Muscle layer of duodenum (tissue), 2 donors: Measurements from ENCODE around the gene ELMO1.

ENCODE experiments used
- H3K27ac ChIP-seq: one replicate; pipeline ENCODE4 v1.7.0; 2013; ENCODE audit warnings: mild to moderate bottlenecking, low read length
- H3K27me3 ChIP-seq: one replicate; pipeline ENCODE4 v1.7.0; 2013; ENCODE audit warnings: low read depth, mild to moderate bottlenecking, control low read depth, low read length
- H3K36me3 ChIP-seq, 2 donors: one replicate each; pipeline ENCODE4 v1.7.0; 2013; ENCODE audit warnings: low read length in 2 of 2, control low read depth in 1 of 2, mild to moderate bottlenecking in 1 of 2; ENCODE audit not compliant: insufficient read depth in 2 of 2, control insufficient read depth in 1 of 2
- H3K4me1 ChIP-seq, 2 donors: one replicate each; pipeline ENCODE4 v1.7.0; 2013; ENCODE audit warnings: low read length in 2 of 2, mild to moderate bottlenecking in 2 of 2, control low read depth in 1 of 2, moderate library complexity in 1 of 2; ENCODE audit not compliant: insufficient read depth in 2 of 2, control insufficient read depth in 1 of 2
- H3K4me3 ChIP-seq, 2 donors: one replicate each; pipeline ENCODE4 v1.7.0; 2013; ENCODE audit warnings: low read length in 2 of 2, low read depth in 1 of 2, mild to moderate bottlenecking in 1 of 2
- H3K9me3 ChIP-seq, 2 donors: one replicate each; pipeline ENCODE4 v1.7.0; 2013; ENCODE audit warnings: low read length in 2 of 2, control low read depth in 1 of 2, mild to moderate bottlenecking in 1 of 2; ENCODE audit not compliant: control insufficient read depth in 1 of 2
- donor health status: healthy.

The ELMO1 gene

DNA sequence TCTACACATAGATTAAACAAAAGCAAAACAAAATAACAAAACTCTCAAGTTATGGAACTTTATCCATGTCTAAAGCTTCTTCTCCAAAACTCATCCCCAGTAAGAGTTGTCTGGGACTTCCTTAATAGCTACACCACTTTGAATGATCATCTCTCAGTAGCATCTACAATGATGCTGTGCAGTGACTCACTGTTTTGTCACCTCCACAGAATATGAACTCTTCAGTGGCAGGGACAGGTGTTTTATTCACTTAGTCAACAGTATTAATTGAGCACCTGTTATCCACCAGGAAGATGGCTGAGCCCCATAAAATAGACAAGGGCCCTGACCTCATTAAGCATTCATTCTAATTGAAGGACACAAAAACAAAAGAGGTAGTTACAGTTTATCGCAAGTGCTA lies 350.7 kb downstream of the ELMO1 start:
- H3K27ac ChIP-seq: no peak overlapping the region
- H3K4me1 ChIP-seq: peaks cover 0 to 7% of the 10 kb centered on the region in 2 donors
- no peak overlapping the region for H3K4me3 ChIP-seq
- H3K9me3 ChIP-seq: no peaks in the 10 kb centered on the region
- no peaks in the 10 kb centered on the region for H3K36me3 ChIP-seq
- H3K27me3 ChIP-seq: no peaks in the 10 kb centered on the region

DNA sequence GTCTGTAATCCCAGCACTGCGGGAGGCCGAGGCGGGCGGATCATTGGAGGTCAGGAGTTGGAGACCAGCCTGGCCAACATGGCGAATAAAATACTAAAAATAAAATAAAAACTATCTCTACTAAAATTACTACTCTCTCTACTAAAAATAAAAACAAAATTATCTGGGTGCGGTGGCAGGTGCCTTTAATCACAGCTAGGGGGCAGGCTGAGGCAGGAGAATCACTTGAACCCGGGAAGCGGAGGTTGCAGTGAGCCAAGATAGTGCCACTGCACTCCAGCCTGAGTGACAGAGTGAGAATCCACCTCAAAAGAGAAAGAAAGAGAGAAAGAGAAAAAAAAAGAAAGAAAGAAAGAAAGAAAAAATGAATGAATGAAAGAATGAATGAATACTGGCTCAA lies 351.4 kb downstream of the ELMO1 start:
- no peak overlapping the region for H3K27ac ChIP-seq
- no peaks in the 10 kb centered on the region for H3K36me3 ChIP-seq
- H3K4me1 ChIP-seq: peaks cover 0 to 14% of the 10 kb centered on the region in 2 donors
- no peaks in the 10 kb centered on the region for H3K9me3 ChIP-seq
- H3K27me3 ChIP-seq: no peaks in the 10 kb centered on the region
- no peak overlapping the region for H3K4me3 ChIP-seq

DNA sequence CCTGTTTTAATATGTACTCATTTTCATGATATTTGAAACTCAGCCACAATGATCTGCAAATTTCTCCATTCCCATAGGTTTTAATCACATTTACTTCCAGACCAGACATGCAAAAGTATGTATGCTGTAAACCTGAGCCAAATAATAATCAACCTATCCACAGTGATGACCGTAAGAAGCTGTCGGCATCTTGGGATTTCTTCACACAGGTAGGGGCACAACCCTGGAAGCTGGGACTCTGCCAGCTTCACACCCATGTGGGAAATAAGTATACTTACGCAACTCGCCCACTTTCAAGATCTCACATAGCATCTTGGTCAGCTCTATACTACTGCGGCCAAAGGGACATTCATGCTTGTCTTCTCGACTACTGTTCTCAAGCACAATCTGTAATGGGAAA lies 352.3 kb downstream of the ELMO1 start:
- Histone ChIP-seq H3K9me3 (no peaks in the 10 kb centered on the region), H3K4me3 (no peak overlapping the region), H3K4me1 (peaks cover 0 to 14% of the 10 kb centered on the region in 2 donors), H3K27ac (no peak overlapping the region), H3K27me3 (no peaks in the 10 kb centered on the region), H3K36me3 (no peaks in the 10 kb centered on the region)

DNA sequence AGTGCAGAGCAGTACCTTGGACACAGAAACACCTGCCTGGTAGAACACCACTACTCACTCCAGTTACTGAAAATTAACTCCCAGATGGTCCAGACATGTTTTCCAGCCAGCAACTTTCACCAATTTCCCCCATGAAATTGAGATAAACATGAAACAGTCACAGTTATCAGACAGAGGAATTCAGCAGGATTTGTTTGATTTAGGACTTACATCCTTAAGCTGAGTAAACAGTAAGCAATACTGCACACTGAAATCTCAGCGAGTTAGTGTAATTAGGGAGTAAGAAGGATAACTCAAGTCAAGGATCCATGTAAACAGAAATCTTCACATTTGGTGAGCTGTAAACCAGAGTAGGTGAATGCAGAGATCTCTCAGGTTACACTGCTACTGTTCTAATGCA lies 353.5 kb downstream of the ELMO1 start:
- Histone ChIP-seq H3K27ac (no peak overlapping the region), H3K9me3 (no peaks in the 10 kb centered on the region), H3K4me1 (peaks cover 0 to 14% of the 10 kb centered on the region in 2 donors), H3K27me3 (no peaks in the 10 kb centered on the region), H3K36me3 (no peaks in the 10 kb centered on the region), H3K4me3 (no peak overlapping the region)

DNA sequence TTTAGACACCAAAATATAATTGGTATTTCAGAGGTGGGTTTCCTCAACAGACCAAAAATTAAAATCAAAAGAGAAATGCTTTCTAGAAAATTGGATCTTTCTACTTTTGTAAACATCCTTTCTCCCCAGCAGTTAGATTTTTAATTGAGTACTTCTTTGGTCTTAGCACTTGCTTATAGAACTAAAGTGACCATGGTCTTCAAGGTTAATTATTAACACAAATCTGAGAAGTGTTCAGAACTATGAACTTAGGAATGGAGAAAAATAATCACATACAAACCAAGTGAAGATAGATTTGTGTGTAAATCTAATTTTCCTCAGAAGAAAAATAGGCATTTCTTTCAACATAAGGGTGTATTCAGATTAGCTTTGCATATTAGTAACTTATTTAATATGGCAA lies 355.4 kb downstream of the ELMO1 start:
- no peak overlapping the region for H3K27ac ChIP-seq
- H3K4me1 ChIP-seq: peaks cover 0 to 30% of the 10 kb centered on the region in 2 donors
- no peaks in the 10 kb centered on the region for H3K9me3 ChIP-seq
- H3K4me3 ChIP-seq: no peak overlapping the region
- H3K27me3 ChIP-seq: no peaks in the 10 kb centered on the region
- H3K36me3 ChIP-seq: no peaks in the 10 kb centered on the region

DNA sequence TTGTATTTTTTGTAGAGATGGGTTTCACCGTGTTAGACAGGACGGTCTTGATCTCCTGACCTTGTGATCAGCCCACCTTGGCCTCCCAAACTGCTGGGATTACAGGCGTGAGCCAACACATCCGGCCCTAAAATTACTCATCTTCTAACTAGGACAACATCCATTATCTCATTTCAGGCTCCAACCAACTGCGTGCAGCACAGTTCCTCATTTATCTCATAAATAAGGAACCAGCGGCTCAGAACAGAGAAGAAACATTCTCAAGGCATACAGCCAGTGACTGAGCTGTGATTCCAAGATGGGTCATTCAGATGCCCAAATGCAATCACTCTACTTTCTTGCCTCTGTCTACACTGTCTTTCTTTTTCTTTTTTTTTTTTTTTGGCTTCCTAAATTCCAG lies 356.1 kb downstream of the ELMO1 start:
- no peak overlapping the region for H3K27ac ChIP-seq
- H3K4me3 ChIP-seq: no peak overlapping the region
- H3K9me3 ChIP-seq: no peaks in the 10 kb centered on the region
- H3K27me3 ChIP-seq: no peaks in the 10 kb centered on the region
- H3K4me1 ChIP-seq: peaks cover 0 to 36% of the 10 kb centered on the region in 2 donors
- H3K36me3 ChIP-seq: no peaks in the 10 kb centered on the region

DNA sequence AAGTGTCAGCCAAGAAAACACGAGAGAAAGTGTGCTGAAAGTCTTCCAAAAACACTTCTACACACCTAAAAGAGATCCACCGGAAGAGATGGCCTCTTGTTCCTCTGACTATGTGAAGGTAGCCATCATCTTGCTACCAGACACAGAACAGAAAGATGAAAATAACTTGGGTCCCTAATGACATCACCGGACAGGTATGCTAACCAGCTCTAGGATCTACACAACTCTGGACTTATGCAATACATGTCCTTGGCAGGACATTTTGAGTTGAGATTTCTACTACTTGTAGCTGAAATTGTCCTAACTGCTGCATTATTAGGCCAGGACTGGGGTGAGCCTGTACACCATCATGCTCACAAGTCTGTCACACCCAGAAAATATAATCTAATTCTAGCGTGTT lies 358.7 kb downstream of the ELMO1 start:
- no peak overlapping the region for H3K27ac ChIP-seq
- H3K4me3 ChIP-seq: no peak overlapping the region
- no peaks in the 10 kb centered on the region for H3K36me3 ChIP-seq
- H3K27me3 ChIP-seq: no peaks in the 10 kb centered on the region
- H3K4me1 ChIP-seq: peaks cover 0 to 31% of the 10 kb centered on the region in 2 donors
- no peaks in the 10 kb centered on the region for H3K9me3 ChIP-seq

DNA sequence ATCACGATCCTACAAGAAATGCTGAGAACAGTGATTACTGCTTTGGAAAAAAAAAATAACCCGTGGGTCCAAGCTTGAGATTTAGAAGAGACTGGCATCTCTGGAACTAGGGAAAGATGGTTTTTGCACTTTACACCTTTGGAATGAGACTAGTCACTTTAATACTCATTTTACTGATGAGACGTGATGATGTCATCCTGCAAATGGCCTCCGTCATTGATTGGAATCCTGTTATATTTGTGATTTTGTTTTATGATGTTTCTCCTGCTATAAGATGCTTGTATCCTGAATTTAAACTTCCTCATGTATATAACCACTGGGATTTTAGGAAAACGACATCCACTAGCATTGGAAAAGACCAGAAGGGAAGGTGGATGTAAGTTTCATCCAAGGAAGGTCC lies 363.1 kb downstream of the ELMO1 start:
- Histone ChIP-seq H3K4me3 (no peak overlapping the region), H3K27ac (no peak overlapping the region), H3K4me1 (peaks cover 3 to 36% of the 10 kb centered on the region in 2 donors), H3K27me3 (no peaks in the 10 kb centered on the region), H3K36me3 (no peaks in the 10 kb centered on the region), H3K9me3 (no peaks in the 10 kb centered on the region)

DNA sequence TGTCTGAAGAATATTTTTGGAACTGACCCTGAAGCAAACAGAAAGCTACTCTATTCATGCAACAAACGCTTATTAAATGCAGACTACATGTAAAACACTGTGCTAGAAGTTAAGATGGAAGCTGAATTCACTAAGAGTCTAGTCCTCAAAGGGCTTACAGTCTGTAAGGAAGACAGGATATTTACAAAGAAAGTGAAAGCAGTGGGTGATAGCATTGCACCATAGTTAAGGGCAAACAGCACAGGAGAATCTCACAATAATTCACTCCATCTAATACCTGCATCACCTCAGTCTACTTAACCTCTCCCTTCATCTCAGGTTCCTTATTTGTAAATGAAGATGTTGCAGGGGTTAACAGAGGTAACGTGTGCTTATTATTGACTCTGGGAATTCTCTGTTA lies 364.4 kb downstream of the ELMO1 start:
- Histone ChIP-seq H3K27me3 (no peaks in the 10 kb centered on the region), H3K36me3 (no peaks in the 10 kb centered on the region), H3K27ac (no peak overlapping the region), H3K9me3 (no peaks in the 10 kb centered on the region), H3K4me1 (peaks cover 3 to 31% of the 10 kb centered on the region in 2 donors), H3K4me3 (no peak overlapping the region)

DNA sequence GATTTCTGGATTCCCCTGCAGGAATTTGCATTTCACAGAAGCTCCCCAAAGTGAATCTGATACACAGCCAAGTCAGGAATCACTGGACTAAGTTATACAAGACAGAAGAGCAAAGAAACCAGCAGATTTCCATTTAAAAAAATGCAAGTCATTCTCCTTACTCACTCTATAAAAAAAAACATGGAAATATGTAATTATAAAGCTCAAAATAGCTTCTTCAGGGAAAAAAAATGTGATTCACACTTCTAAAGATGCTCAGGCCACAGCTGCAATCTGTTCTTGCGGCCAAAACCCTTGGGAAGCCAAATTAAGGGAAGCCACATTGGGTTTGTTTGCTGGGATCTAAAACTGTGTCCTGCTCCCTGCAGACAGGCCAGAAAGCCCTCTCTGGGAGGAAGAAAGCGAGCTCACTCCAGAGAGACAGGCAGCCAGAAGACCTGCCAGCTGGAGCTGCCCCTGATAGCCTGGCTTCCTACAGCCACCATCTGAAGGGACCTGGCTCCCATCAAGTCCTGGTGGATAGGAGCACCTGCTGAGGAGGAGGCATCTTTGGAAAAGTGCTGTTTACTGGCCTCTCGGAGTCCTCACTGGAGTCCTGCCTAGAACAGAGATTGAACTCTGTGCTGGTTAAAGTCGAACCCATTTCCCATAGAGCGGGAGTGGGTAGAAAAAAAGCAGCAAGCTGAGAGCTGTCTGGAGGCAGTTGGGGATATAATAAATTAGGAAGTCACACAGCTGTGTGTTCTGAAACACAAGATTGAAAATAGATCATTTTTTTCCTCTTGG lies 365.2 kb downstream of the ELMO1 start:
- Histone ChIP-seq H3K27ac (peak overlapping the region; percentile 70), H3K27me3 (no peaks in the 10 kb centered on the region)

DNA sequence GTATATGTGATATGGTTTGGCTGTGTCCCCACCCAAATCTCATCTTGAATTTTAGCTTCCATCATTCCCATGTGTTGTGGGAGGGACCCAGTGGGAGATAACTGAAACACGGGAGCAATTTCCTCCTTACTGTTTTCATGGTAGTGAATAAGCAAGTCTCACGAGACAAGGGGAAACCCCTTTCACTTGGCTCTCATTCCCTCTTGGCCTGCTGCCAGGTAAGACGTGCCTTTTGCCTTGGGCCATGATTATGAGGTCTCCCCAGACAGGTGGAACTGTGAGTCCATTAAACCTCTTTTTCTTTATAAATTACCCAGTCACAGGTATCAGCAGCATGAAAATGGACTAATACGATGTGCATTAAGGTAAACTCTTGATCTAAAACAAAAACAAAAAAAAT lies 367.2 kb downstream of the ELMO1 start:
- no peaks in the 10 kb centered on the region for H3K27me3 ChIP-seq
- peaks cover 3 to 12% of the 10 kb centered on the region in 2 donors for H3K4me1 ChIP-seq
- H3K36me3 ChIP-seq: no peaks in the 10 kb centered on the region
- no peaks in the 10 kb centered on the region for H3K9me3 ChIP-seq
- H3K27ac ChIP-seq: no peak overlapping the region
- no peak overlapping the region for H3K4me3 ChIP-seq

More for the DNA sequence above, 365.2 kb downstream of the ELMO1 start:
- H3K4me3 ChIP-seq: peak overlapping the region in 1 of 2 donors; percentile 32
- no peaks in the 10 kb centered on the region for H3K9me3 ChIP-seq
- H3K4me1 ChIP-seq: peaks cover 3 to 23% of the 10 kb centered on the region in 2 donors
- no peaks in the 10 kb centered on the region for H3K36me3 ChIP-seq

DNA sequence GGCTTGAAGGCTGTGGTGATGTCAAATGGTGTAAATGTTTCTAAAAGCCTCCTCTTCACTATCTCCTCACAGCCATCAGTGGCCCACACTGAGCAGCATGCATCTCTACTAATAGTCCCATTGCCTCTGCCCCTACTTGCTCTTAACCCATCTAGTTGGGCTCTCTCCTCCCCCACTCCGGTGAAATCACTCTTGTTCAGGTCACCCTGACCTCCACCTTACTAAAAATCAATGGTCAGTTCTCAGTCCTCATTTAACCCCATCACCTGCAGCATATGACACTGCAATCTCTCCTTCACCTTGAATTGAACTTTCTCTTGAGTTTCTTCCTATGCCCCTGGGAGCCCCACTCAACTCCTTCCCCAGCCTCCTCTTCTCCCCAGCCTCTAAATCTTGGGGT lies 369.2 kb downstream of the ELMO1 start:
- Histone ChIP-seq H3K36me3 (no peaks in the 10 kb centered on the region), H3K9me3 (no peaks in the 10 kb centered on the region), H3K27me3 (no peaks in the 10 kb centered on the region), H3K4me1 (peaks cover 3 to 12% of the 10 kb centered on the region in 2 donors), H3K27ac (no peak overlapping the region), H3K4me3 (no peak overlapping the region)
